Activated B cell treated with CpG ODN at 0.5 μM for 24 hours (primary cell): ENCODE results near the gene TCIRG1. TPM values are rescaled to one million over a fixed set of nuclear protein-coding genes. Genes with fewer than 3 reads are reported as not detected.

ENCODE experiments used
- ATAC-seq: fragments of 200-7000 bp; cut with Tn5 transposase; one replicate; pipeline ENCODE4 v1.10.0; 2021; ENCODE audit warnings: low read depth, mild to moderate bottlenecking, moderate library complexity
- CTCF ChIA-PET: fragments of 350-600 bp; sonication (Branson Sonifier 250); formaldehyde crosslinking; loops from one replicate; lab custom pipeline; 2021; ENCODE audit warnings: antibody characterized with exemption; lab: Charles Lee
- POLR2A ChIA-PET: fragments of 350-600 bp; sonication (Branson Sonifier 250); formaldehyde crosslinking; loops from one replicate; lab custom pipeline; 2021; ENCODE audit warnings: antibody characterized with exemption; lab: Charles Lee
- DNase-seq: peaks from one replicate; pipeline ENCODE4 v3.0.0; 2022
- H3K27ac Mint-ChIP-seq: one replicate; pipeline ENCODE4 v1.8.0; 2020; ENCODE audit warnings: mixed read lengths
- H3K27me3 Mint-ChIP-seq: one replicate; pipeline ENCODE4 v1.8.0; 2021; ENCODE audit warnings: mixed read lengths
- H3K36me3 Mint-ChIP-seq: one replicate; pipeline ENCODE4 v1.8.0; 2021; ENCODE audit warnings: low read depth, mixed read lengths
- H3K4me1 Mint-ChIP-seq: one replicate; pipeline ENCODE4 v1.8.0; 2021; ENCODE audit warnings: mixed read lengths
- H3K4me3 Mint-ChIP-seq: one replicate; pipeline ENCODE4 v1.8.0; 2020; ENCODE audit warnings: mild to moderate bottlenecking, mixed read lengths
- H3K9me3 Mint-ChIP-seq: one replicate; pipeline ENCODE4 v1.8.0; 2020; ENCODE audit warnings: mixed read lengths
- CTCF ChIP-seq: fragments of 200-600 bp; IDR thresholded peaks from one replicate; pipeline ENCODE4 v1.8.0; 2022; ENCODE audit warnings: antibody characterized with exemption, mild to moderate bottlenecking
- intact Hi-C: fragments of 100-400 bp; cut with micrococcal nuclease; formaldehyde crosslinking; loops from one replicate; pipeline ENCODE4 v1.15.1; 2024
- total RNA-seq: library from RNA; stranded (reverse); gene quantifications from 2 replicates; pipeline ENCODE4 v1.2.3, GENCODE V29; 2022

Gene TCIRG1
- total RNA-seq, 1 donor from 2014 or later = 227 TPM

- H3K27me3 Mint-ChIP-seq = no peaks in the 10 kb centered on the region
- CTCF ChIA-PET = interaction anchor here (1.6 to 4.2 kb wide), 5 partner anchors 9 to 201 kb away, joined by 4 to 23 read pairs (median 6); no protein-coding TSS in a partner anchor
- no peaks in the 10 kb centered on the region for H3K9me3 Mint-ChIP-seq
- H3K4me3 Mint-ChIP-seq = no peak overlapping the region
- DNase-seq (no peak), ATAC-seq (no peak)
- intact Hi-C loops = no loop called here
- no peak overlapping the region for H3K27ac Mint-ChIP-seq
- POLR2A ChIA-PET = interaction anchor here (1.8 kb wide), 1 partner anchor 9 kb away, joined by 4 read pairs; no protein-coding TSS in a partner anchor
- H3K4me1 Mint-ChIP-seq = peaks cover 45% of the 10 kb centered on the region
- no peak for TF ChIP-seq CTCF
- H3K36me3 Mint-ChIP-seq = no peaks in the 10 kb centered on the region
Observed at GRCh38 chr11:68011051-68011943, 27.5 kb upstream of the TCIRG1 start.

GRCh38 chr11:68012044-68012842 is 26.6 kb upstream of the TCIRG1 start:
- H3K27ac Mint-ChIP-seq = no peak overlapping the region
- TF ChIP-seq CTCF = no peak
- intact Hi-C loops = no loop called here
- H3K4me1 Mint-ChIP-seq = peaks cover 38% of the 10 kb centered on the region
- H3K4me3 Mint-ChIP-seq = no peak overlapping the region
- ChIA-PET POLR2A (interaction anchor here (1.1 kb wide), 1 partner anchor 25 kb away, joined by 3 read pairs; no protein-coding TSS in a partner anchor), CTCF (interaction anchor here (4.2 kb wide), 1 partner anchor 197 kb away, joined by 23 read pairs; no protein-coding TSS in a partner anchor)
- H3K27me3 Mint-ChIP-seq = no peaks in the 10 kb centered on the region
- H3K9me3 Mint-ChIP-seq = no peaks in the 10 kb centered on the region
- no peak for DNase-seq
- H3K36me3 Mint-ChIP-seq = no peaks in the 10 kb centered on the region
- no peak for ATAC-seq

DNA sequence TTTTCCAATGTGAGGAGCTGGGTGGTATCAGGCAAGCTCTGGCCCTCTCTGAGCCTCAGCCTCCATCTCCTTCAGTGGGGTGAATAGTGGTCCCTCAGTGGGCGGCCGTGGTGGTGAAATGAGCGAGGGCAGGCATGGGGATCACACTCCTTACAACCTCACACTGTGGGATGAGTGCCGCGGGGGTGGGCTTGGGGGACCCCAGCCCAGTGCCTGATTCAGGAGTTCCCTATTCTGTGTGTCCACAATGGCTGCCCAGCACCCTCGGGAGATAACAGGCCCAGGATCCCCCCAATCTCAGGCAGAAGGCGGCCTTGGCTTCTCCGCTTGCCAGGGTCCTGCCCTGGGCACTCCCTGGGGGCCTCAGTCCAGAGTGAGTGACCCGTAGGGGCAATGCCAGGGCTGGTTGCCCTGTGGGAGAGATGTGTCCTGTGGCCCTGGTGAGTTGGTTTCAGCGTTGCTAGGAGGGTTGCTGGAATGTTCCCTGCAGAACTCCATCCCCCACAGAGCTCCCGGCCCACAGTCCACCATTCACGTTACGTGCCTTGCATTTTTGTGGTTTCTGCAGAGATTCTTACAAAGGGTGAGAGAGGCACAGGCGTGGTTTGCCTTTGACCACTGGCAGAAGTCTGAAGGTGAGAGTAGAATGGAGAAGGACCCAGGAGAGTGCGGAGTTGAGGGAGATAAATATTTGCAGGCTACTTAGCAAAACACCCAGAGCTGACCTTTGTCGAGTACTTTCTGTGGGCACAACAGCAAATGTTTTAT is 25.8 kb upstream of the TCIRG1 start:
- TF ChIP-seq CTCF = no peak
- H3K27me3 Mint-ChIP-seq = no peaks in the 10 kb centered on the region
- no peaks in the 10 kb centered on the region for H3K9me3 Mint-ChIP-seq
- CTCF ChIA-PET = no interaction called here
- H3K4me1 Mint-ChIP-seq = peaks cover 35% of the 10 kb centered on the region
- no peak overlapping the region for H3K4me3 Mint-ChIP-seq
- POLR2A ChIA-PET = interaction anchor here (1.1 kb wide), 1 partner anchor 25 kb away, joined by 3 read pairs; no protein-coding TSS in a partner anchor
- intact Hi-C loops = no loop called here
- H3K36me3 Mint-ChIP-seq = no peaks in the 10 kb centered on the region
- H3K27ac Mint-ChIP-seq = no peak overlapping the region
- DNase-seq = no peak
- ATAC-seq = no peak

- DNase-seq = no peak
Observed at GRCh38 chr11:68013611-68014156, 25.1 kb upstream of the TCIRG1 start.

More at GRCh38 chr11:68013611-68014156, 25.1 kb upstream of the TCIRG1 start:
- ATAC-seq = no peak
- Mint-ChIP-seq H3K4me3 (no peak overlapping the region), H3K36me3 (no peaks in the 10 kb centered on the region), H3K27me3 (no peaks in the 10 kb centered on the region), H3K4me1 (peaks cover 29% of the 10 kb centered on the region), H3K9me3 (no peaks in the 10 kb centered on the region), H3K27ac (no peak overlapping the region)
- ChIA-PET POLR2A (no interaction called here), CTCF (no interaction called here)
- intact Hi-C loops = no loop called here
- TF ChIP-seq CTCF = no peak
